Ascending aorta (tissue), 2 donors: ENCODE results near the gene CACNA2D3. TPM values are rescaled to one million over a fixed set of nuclear protein-coding genes. Genes with fewer than 3 reads are reported as not detected.

Experiments used
- DNase-seq, 2 donors: peaks; one replicate each; pipeline ENCODE4 v3.0.0-alpha.2; 2019; ENCODE audit warnings: low spot score in 2 of 2
- H3K27ac ChIP-seq, 2 donors: fragments of 200-600 bp; sonication (generic); one replicate each; pipeline ENCODE4 v1.5.1; 2016 to 2017; ENCODE audit warnings: mild to moderate bottlenecking in 1 of 2
- H3K27me3 ChIP-seq: fragments of 200-600 bp; sonication (generic); one replicate; pipeline ENCODE4 v1.5.1; 2017
- H3K36me3 ChIP-seq, 2 donors: fragments of 200-600 bp; sonication (generic); one replicate each; pipeline ENCODE4 v1.5.1; 2016
- H3K4me1 ChIP-seq, 2 donors: fragments of 200-600 bp; sonication (generic); one replicate each; pipeline ENCODE4 v1.5.1; 2016 to 2017; ENCODE audit warnings: mild to moderate bottlenecking in 1 of 2
- H3K4me3 ChIP-seq, 2 donors: fragments of 200-600 bp; sonication (generic); one replicate each; pipeline ENCODE4 v1.5.1; 2016 to 2017; ENCODE audit warnings: mild to moderate bottlenecking in 1 of 2
- H3K9me3 ChIP-seq, 2 donors: fragments of 200-600 bp; sonication (generic); one replicate each; pipeline ENCODE4 v1.5.1; 2016
- CTCF ChIP-seq, 3 experiments: fragments of 200-600 bp in 2 of 3; fragments of 450-650 bp in 1 of 3; sonication (generic) in 2 of 3; IDR thresholded peaks; one replicate each; pipeline ENCODE4 v1.5.1; 2016 to 2019; ENCODE audit warnings: antibody characterized with exemption in 3 of 3, mild to moderate bottlenecking in 1 of 3, moderate library complexity in 1 of 3
- intact Hi-C: fragments of 100-400 bp; cut with DNase I; formaldehyde crosslinking; loops from one replicate; pipeline ENCODE4 v1.15.1; 2023
- total RNA-seq: library from RNA; depleted of rRNA; stranded (reverse); fragments of >200 nt; gene quantifications from one replicate; pipeline ENCODE4 v1.1.0, GENCODE V29; 2016

Gene CACNA2D3
- total RNA-seq, 1 donor from 2014 or later = not detected

- Histone ChIP-seq H3K4me3 (no peak overlapping the region), H3K4me1 (no peaks in the 10 kb centered on the region), H3K27ac (no peak overlapping the region), H3K36me3 (no peaks in the 10 kb centered on the region), H3K27me3 (no peaks in the 10 kb centered on the region), H3K9me3 (no peaks in the 10 kb centered on the region)
- intact Hi-C loops = no loop called here
- no peak for DNase-seq
- no peak for TF ChIP-seq CTCF (IDR thresholded peaks at IDR 0.05)
Measured at GRCh38 chr3:54705730-54706129, 583.4 kb downstream of the CACNA2D3 start.

- TF ChIP-seq CTCF (IDR thresholded peaks at IDR 0.05) = no peak
- no peaks in the 10 kb centered on the region for H3K9me3 ChIP-seq
- no peak overlapping the region for H3K27ac ChIP-seq
- no peaks in the 10 kb centered on the region for H3K4me1 ChIP-seq
- no peak overlapping the region for H3K4me3 ChIP-seq
- intact Hi-C loops = no loop called here
- H3K27me3 ChIP-seq = no peaks in the 10 kb centered on the region
- no peak for DNase-seq
- no peaks in the 10 kb centered on the region for H3K36me3 ChIP-seq
Measured at GRCh38 chr3:54706738-54707137, 584.4 kb downstream of the CACNA2D3 start.

- Histone ChIP-seq H3K4me3 (no peak overlapping the region), H3K4me1 (no peaks in the 10 kb centered on the region), H3K9me3 (no peaks in the 10 kb centered on the region), H3K27ac (no peak overlapping the region), H3K36me3 (no peaks in the 10 kb centered on the region), H3K27me3 (no peaks in the 10 kb centered on the region)
- intact Hi-C loops = no loop called here
- no peak for TF ChIP-seq CTCF (IDR thresholded peaks at IDR 0.05)
- DNase-seq = no peak
Measured at GRCh38 chr3:54709785-54710184, 587.4 kb downstream of the CACNA2D3 start.

- Histone ChIP-seq H3K27ac (no peak overlapping the region), H3K4me1 (no peaks in the 10 kb centered on the region), H3K4me3 (no peak overlapping the region), H3K27me3 (no peaks in the 10 kb centered on the region), H3K9me3 (no peaks in the 10 kb centered on the region), H3K36me3 (no peaks in the 10 kb centered on the region)
- TF ChIP-seq CTCF (IDR thresholded peaks at IDR 0.05) = no peak
- no peak for DNase-seq
- intact Hi-C loops = no loop called here
Measured at GRCh38 chr3:54710954-54711353, 588.6 kb downstream of the CACNA2D3 start.

DNA sequence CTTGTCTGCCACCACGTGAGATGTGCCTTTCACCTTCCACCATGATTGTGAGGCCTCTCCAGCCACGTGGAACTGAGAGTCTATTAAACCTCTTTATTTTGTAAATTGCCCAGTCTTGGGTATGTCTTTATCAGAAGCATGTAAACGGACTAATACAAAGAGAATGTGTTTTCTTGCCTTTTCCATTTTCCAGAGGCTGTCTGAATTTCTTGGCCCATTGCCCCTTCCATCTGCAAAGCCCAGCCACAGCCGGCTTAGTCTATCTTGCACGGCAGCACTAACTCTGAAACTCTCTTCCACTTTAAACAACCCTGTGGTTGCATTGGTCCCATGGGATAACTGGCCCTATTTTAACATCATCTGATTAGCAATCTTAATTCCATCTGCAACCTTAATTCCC lies 590.2 kb downstream of the CACNA2D3 start:
- H3K27ac ChIP-seq = no peak overlapping the region
- TF ChIP-seq CTCF (IDR thresholded peaks at IDR 0.05) = no peak
- no peaks in the 10 kb centered on the region for H3K27me3 ChIP-seq
- H3K4me3 ChIP-seq = no peak overlapping the region
- no peaks in the 10 kb centered on the region for H3K4me1 ChIP-seq
- DNase-seq = no peak
- H3K36me3 ChIP-seq = no peaks in the 10 kb centered on the region
- intact Hi-C loops = no loop called here
- no peaks in the 10 kb centered on the region for H3K9me3 ChIP-seq

- no peak for TF ChIP-seq CTCF (IDR thresholded peaks at IDR 0.05)
- H3K4me3 ChIP-seq = no peak overlapping the region
- no peak overlapping the region for H3K27ac ChIP-seq
- no peaks in the 10 kb centered on the region for H3K9me3 ChIP-seq
- intact Hi-C loops = no loop called here
- H3K4me1 ChIP-seq = no peaks in the 10 kb centered on the region
- H3K27me3 ChIP-seq = no peaks in the 10 kb centered on the region
- H3K36me3 ChIP-seq = no peaks in the 10 kb centered on the region
- DNase-seq = no peak
Measured at GRCh38 chr3:54713031-54713430, 590.7 kb downstream of the CACNA2D3 start.
